Skeletal muscle satellite cell (primary cell): ENCODE results near the gene IL11RA.

Experiments used
- H3K27me3 ChIP-seq: 2 replicates; pipeline ENCODE4 v1.7.0; 2013; ENCODE audit warnings: low read length; ENCODE audit not compliant: control insufficient read depth, insufficient read depth
- H3K36me3 ChIP-seq: 2 replicates; pipeline ENCODE4 v1.7.0; 2013; ENCODE audit warnings: mild to moderate bottlenecking, control low read depth, low read length; ENCODE audit not compliant: insufficient read depth
- H3K4me1 ChIP-seq: 2 replicates; pipeline ENCODE4 v1.7.0; 2013; ENCODE audit warnings: low read length; ENCODE audit not compliant: control insufficient read depth, insufficient read depth
- H3K4me2 ChIP-seq: 2 replicates; pipeline ENCODE4 v1.7.0; 2013; ENCODE audit warnings: mild to moderate bottlenecking, low read length
- H3K4me3 ChIP-seq: 2 replicates; pipeline ENCODE4 v1.7.0; 2013; ENCODE audit warnings: low read length
- H3K9ac ChIP-seq: 2 replicates; pipeline ENCODE4 v1.7.0; 2013; ENCODE audit warnings: mild to moderate bottlenecking, low read depth, low read length, moderate library complexity
- H3K9me3 ChIP-seq: replicated peaks from 2 replicates; pipeline ENCODE4 v1.7.0; 2013; ENCODE audit warnings: mild to moderate bottlenecking, control low read depth, low read length

The IL11RA gene

GRCh38 chr9:34675869-34676268 is 23.9 kb downstream of the IL11RA start:
- Histone ChIP-seq H3K9me3 (no peaks in the 10 kb centered on the region), H3K27me3 (no peaks in the 10 kb centered on the region), H3K4me3 (no peak overlapping the region), H3K9ac (no peak overlapping the region), H3K4me2 (no peak overlapping the region), H3K4me1 (no peaks in the 10 kb centered on the region), H3K36me3 (no peaks in the 10 kb centered on the region)

- Histone ChIP-seq H3K27me3 (no peaks in the 10 kb centered on the region), H3K4me3 (no peak overlapping the region), H3K36me3 (no peaks in the 10 kb centered on the region), H3K4me2 (no peak overlapping the region), H3K4me1 (no peaks in the 10 kb centered on the region), H3K9me3 (no peaks in the 10 kb centered on the region), H3K9ac (no peak overlapping the region)
Measured at GRCh38 chr9:34684145-34684544, 32.2 kb downstream of the IL11RA start.

DNA sequence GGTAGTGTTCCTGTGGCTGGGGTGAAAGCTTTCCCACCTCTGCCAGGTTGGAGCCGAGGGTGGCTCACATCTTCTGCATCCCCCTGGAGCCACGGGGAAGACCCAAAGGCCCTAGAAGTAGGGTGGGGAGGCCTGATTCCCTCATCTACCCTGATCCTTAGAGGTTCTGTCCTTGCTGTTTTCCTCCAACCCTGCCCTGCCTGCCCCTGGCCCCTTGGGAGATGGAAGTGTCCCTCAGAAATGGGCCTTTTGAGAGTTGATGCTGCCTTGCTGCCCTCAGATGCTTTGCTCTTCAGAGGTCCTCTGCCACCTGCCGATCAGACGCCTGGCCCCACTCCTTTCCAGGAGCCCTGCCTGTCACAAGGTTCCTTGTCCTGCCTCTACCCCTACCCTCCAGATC is 32.8 kb downstream of the IL11RA start:
- Histone ChIP-seq H3K27me3 (no peaks in the 10 kb centered on the region), H3K4me2 (no peak overlapping the region), H3K4me3 (no peak overlapping the region), H3K4me1 (no peaks in the 10 kb centered on the region), H3K9me3 (no peaks in the 10 kb centered on the region), H3K9ac (no peak overlapping the region), H3K36me3 (no peaks in the 10 kb centered on the region)

DNA sequence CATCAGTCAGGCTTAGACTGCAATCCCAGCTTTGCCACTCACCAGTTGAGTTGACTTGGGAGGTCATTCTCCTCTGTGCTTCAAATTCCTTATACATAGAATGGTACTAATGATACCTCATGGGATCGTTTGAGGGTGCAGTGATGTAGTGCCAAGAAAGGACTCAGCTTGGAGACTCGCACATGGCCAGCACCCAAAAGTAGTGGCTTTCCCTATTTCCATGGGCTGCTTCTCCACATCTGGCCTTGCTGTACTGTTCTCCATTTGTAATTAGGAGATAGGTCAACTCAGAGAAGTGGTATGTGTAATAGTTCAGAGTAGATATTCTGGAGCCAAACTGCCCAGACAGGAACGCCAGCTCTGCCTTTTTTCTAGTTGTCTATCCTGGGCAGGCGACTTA is 33.6 kb downstream of the IL11RA start:
- Histone ChIP-seq H3K9me3 (no peaks in the 10 kb centered on the region), H3K4me1 (no peaks in the 10 kb centered on the region), H3K4me3 (no peak overlapping the region), H3K36me3 (no peaks in the 10 kb centered on the region), H3K27me3 (no peaks in the 10 kb centered on the region), H3K4me2 (no peak overlapping the region), H3K9ac (no peak overlapping the region)

DNA sequence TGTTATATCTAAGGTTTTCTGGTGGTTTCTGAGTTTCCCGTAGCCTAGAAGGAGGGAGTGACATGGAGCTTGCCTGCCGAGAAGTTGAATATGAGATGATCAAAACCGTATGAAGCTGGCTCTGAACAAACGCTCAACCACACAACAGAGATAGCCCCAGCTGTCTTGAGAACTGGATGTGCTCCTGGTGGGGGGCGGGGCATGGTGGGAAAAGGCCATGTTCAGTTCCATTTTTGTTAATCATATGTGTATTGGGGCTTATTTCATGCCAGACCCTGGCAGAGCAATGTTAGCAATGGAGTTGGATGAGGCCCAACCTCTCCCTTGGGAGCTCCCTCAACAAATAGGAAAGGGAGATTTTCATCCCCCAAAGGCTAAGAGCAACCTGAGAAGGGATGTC is 34.2 kb downstream of the IL11RA start:
- Histone ChIP-seq H3K36me3 (no peaks in the 10 kb centered on the region), H3K4me2 (no peak overlapping the region), H3K4me1 (no peaks in the 10 kb centered on the region), H3K27me3 (no peaks in the 10 kb centered on the region), H3K9ac (no peak overlapping the region), H3K9me3 (no peaks in the 10 kb centered on the region), H3K4me3 (no peak overlapping the region)

DNA sequence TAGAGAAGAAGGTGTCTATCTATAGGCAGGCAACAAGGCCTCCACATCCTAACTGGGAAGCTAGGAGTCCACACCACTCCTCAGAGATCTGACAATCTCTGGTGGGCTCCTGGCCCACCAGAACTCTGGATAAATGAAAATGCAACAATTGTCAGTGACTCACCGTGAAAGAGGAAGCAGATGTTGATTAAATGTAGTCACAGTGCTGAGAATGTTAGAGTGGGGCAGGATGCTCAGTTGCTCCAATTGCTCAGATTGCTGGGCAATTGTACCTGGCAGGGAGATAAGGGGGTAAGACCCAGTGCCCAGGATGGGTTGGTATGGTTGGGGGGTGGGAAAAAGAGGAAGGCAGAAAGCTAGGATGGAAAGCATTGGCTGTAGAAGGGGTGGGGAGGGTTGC is 34.7 kb downstream of the IL11RA start:
- Histone ChIP-seq H3K27me3 (no peaks in the 10 kb centered on the region), H3K9me3 (no peaks in the 10 kb centered on the region), H3K36me3 (no peaks in the 10 kb centered on the region), H3K9ac (no peak overlapping the region), H3K4me1 (no peaks in the 10 kb centered on the region), H3K4me3 (no peak overlapping the region), H3K4me2 (no peak overlapping the region)

DNA sequence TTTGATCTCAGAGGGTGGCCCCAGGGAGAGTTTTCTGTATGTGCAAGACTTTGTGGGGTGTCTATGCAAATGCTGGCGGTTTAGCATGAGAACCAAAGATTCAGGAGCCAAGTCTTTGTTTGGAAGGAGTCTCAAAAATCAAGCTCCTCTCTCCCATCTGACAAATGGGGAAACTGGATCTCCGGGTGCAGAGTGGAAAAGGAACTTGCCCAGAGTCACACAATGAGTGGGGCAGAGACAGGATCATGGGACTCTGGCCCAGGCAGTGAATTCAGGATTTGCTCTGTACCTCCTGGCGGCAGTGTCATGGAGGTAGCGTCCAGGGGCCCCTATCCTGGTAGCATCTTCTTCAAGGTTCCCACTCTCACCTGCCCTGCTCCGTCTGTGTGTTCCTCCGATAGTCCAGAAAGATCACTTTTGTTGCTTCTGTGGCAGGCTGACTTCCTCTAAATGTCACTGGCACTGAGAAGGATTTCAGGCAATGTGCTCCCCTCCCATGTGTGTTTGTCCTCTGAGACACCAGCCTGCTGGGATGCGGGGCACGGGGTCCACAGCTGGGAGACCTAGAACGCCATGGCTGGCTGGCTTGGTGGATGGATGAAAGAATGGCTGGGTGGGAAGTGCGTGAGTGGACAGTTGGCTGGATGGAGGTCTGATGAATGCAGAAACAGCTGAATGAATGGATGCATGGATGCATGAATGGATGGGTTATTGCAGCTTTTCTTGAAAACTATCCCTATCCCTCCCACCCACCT is 35.5 kb downstream of the IL11RA start:
- Histone ChIP-seq H3K4me3 (no peak overlapping the region), H3K9ac (no peak overlapping the region), H3K27me3 (no peaks in the 10 kb centered on the region), H3K9me3 (no peaks in the 10 kb centered on the region), H3K4me1 (no peaks in the 10 kb centered on the region), H3K4me2 (no peak overlapping the region), H3K36me3 (no peaks in the 10 kb centered on the region)

DNA sequence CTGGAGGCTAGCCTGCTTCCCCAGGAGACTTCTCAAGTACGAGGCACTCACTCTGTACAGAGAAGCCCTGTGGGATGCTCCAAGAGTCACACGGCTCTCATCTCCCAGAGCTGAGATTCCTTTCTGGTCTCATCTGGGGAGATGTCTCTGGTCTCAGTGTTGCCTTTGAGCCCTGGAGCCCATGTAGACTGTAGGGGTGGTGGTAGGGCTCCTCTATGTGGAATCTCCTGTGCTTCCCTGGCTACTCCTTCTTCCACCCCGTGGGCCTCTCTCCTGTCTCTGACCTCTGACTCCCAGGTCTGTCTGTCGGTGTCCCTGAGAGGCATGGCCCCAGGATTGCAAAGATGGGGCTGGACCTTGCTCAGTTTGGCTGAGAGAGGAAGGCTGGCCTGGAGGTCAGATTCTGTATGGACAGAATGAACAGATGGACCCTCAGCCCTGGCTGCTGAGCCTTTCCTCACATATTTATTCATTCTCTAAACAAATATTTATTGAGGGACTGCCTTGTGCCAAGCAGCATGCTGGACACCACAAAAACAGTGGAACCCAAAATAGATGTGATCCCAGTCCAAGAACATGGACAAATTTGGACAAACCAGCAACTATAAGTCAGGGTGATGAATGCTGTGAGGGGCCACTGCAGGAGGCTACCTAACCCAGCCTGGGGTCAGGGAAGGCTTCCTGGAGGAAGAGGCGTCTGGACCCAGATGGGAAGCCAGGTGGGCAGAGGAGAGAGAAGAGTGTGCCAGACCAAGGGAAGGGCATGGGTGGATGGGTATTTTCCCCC is 36.5 kb downstream of the IL11RA start:
- Histone ChIP-seq H3K27me3 (no peaks in the 10 kb centered on the region), H3K4me3 (no peak overlapping the region), H3K9ac (no peak overlapping the region), H3K4me2 (no peak overlapping the region), H3K9me3 (no peaks in the 10 kb centered on the region), H3K36me3 (no peaks in the 10 kb centered on the region), H3K4me1 (no peaks in the 10 kb centered on the region)

- no peaks in the 10 kb centered on the region for H3K9me3 ChIP-seq
- H3K27me3 ChIP-seq, result no peaks in the 10 kb centered on the region
- H3K4me1 ChIP-seq, result no peaks in the 10 kb centered on the region
- no peak overlapping the region for H3K4me3 ChIP-seq
- H3K9ac ChIP-seq, result no peak overlapping the region
- no peak overlapping the region for H3K4me2 ChIP-seq
- no peaks in the 10 kb centered on the region for H3K36me3 ChIP-seq
Measured at GRCh38 chr9:34689116-34689470, 37.1 kb downstream of the IL11RA start.

DNA sequence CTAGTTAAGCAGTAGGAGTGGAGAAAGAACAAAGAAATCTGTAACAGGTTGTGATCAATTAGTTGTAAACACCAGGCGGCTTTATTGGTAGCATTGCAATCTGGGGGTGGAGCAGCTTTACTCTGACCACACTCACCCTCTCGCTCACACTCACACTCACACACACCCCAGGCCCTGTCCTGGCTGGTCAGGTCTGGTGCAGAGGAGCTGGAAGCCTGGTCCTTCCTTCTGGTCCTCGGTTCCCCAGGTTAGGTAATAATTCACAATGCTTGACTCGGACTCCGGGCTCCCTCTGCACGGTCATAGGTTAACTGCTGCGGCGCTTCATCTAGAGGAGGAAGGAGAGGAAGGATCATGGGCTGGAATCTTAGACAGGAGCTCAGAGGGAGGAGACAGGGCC is 37.5 kb downstream of the IL11RA start:
- H3K9me3 ChIP-seq, result no peaks in the 10 kb centered on the region
- no peaks in the 10 kb centered on the region for H3K4me1 ChIP-seq
- H3K36me3 ChIP-seq, result no peaks in the 10 kb centered on the region
- H3K4me3 ChIP-seq, result no peak overlapping the region
- no peaks in the 10 kb centered on the region for H3K27me3 ChIP-seq
- H3K4me2 ChIP-seq, result no peak overlapping the region
- H3K9ac ChIP-seq, result no peak overlapping the region

DNA sequence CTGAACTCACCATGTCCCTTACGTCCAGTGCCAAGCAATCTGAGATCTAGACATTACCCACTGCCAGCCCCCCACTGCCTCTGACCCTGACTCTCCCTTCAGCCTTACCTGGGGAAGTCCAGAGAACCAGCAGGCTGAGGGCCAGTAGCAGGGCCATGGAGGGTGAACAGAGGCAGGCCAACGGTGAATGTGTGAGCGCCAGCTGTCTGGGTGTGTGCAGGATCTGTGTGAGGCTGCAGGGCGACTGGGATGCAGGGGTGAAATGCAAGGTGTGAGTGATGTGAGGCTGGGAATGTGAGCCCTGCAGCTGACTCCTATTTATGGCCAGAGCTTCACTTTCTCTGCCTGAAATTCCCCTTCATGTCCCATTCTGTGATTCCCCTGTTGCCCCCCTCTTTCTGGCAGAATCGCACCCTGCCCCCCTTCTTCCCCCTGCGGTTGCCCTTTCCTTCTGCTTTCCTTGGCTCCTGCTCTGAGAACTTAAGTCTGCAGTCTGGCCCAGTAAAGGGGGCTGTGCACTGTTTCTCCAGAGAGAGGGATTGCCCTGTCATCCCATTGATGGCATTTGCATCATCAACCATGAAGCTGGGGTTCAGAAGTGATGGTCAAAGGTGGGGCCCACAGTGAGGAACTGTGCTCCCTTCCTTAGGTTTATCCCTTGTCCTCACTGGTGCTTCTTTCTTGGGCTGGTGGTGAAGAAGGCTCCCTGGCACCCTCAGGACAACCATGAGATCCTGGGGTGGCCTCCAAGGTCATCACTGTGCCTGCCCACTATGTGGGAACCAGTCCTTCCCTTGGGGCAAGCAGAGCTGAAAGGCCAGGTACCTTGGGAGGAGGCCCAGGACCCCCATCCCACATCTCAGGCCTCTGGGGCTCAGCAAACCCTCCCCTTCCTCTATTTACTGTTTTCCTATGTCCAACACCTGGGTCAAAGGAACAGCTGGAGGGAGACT is 39.3 kb downstream of the IL11RA start, which contains the start of gene CCL19:
TSS of gene CCL19 (minus strand) at position 294 of the 953 bp plus-strand sequence. CDS start at position 157, 137 bp downstream.
- H3K27me3 ChIP-seq, result no peaks in the 10 kb centered on the region
- no peaks in the 10 kb centered on the region for H3K36me3 ChIP-seq
- no peak within 1 kb of the TSS for H3K4me3 ChIP-seq
- H3K9ac ChIP-seq, result no peak within 1 kb of the TSS
- no peaks in the 10 kb centered on the region for H3K4me1 ChIP-seq
- no peaks in the 10 kb centered on the region for H3K9me3 ChIP-seq
- H3K4me2 ChIP-seq, result no peak within 1 kb of the TSS
